Measurements from ENCODE around the gene LRPAP1.

GRCh38 chr4:3473996-3474765, 58.0 kb downstream of the LRPAP1 start:
- no peak for TF ChIP-seq POLR2A (IDR thresholded peaks at IDR 0.05)
- no peak for TF ChIP-seq CTCF (IDR thresholded peaks at IDR 0.05)

Data from esophagus squamous epithelium (tissue), 4 donors.